Kidney capillary endothelial cell (primary cell): ENCODE measurements around the gene CIBAR2.

Experiments used
- DNase-seq: peaks from one replicate; pipeline ENCODE4 v3.0.0-alpha.2; 2018; ENCODE audit warnings: low spot score

CIBAR2 gene

GRCh38 chr16:85112364-85112763 is at the start of gene CIBAR2:
Gene CIBAR2 (minus strand): TSS chr16:85112472. CDS start chr16:85112352, 120 bp downstream.
- DNase-seq: no peak

GRCh38 chr16:85159179-85159980 is 47.1 kb upstream of the CIBAR2 start:
- no peak for DNase-seq

DNA sequence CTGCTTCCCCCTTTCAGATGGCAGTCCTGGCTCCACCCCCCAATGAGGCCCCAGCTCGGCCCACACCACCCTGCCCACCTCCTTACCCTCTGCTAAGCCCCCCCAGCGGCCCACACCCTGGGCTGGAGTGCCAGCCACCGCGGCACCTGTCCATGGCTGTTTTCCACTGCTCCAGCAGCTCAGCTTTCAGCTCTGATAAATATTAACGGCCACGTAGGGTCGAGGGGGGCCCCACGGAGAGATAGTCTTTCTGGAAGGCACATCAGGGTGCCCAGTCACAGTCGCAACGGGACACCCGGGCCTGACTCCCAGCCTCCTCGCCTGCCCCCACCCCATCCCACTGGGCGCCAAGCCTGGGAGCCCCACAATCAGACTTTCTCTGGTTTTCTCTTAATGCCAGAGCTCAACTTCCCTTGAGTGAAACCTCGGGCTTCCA is 46.5 kb upstream of the CIBAR2 start:
- no peak for DNase-seq

- DNase-seq: peak; percentile 47
Observed at GRCh38 chr16:85157813-85158742, 45.8 kb upstream of the CIBAR2 start.

DNA sequence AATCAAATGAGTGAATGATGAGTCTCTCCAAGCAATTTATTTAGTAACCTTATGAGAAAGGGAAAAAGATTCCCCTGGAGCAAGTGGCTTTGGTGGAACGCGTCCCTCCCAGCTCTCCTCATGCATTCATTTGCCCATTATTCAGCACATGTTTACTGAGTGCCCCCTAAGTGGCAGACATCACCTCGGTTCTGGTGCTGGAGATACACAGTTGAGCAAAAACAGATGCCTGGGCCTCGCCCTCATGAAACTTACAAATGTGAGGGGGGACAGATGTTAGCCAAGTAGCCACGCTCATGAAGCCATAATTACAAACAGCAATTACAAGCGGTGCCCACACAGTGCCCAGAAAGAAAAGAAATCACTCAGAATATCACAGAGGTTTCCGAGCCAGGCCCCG is 45.1 kb upstream of the CIBAR2 start:
- no peak for DNase-seq

- no peak for DNase-seq
Observed at GRCh38 chr16:85156869-85157268, 44.6 kb upstream of the CIBAR2 start.

- no peak for DNase-seq
Observed at GRCh38 chr16:85156440-85156839, 44.2 kb upstream of the CIBAR2 start.

DNA sequence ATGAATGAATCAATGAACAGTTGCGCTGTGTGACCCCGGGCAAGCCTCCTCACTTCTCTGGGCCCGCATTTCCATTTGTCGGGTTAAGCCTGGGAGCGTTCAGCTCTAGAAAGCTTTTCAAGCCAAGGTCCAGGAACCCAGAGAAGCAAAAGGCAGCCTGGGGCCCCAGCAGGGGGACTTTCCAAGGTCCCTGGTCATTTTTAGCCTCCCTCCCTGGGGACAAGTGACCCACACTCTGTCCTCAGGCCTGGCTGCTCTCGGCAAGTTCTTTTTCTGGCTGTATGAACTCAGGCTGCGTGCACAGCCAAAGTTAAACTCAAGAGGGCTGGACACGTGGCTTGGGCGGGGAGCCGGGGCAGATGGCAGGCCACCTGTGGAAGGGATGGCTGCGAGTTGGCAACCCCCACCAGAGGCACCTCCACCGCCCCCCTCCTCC is 41.4 kb upstream of the CIBAR2 start:
- DNase-seq: no peak

DNA sequence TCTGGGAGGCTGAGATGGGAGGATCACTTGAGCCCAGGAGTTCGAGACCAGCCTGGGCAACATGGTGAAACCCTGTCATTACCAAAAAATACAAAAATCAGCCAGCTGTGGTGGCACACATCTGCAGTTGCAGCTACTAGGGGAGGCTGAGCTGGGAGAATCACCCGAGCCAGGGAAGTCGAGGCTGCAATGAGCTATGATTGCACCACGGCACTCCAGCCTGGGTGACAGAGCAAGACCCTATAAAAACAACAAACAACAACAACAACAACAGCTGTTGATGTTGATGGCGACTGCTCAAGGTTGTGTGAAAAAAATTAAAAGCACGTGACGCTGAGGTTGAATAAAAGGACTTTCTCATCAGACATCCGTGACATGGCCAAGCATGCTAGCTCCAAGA is 40.8 kb upstream of the CIBAR2 start:
- no peak for DNase-seq

DNA sequence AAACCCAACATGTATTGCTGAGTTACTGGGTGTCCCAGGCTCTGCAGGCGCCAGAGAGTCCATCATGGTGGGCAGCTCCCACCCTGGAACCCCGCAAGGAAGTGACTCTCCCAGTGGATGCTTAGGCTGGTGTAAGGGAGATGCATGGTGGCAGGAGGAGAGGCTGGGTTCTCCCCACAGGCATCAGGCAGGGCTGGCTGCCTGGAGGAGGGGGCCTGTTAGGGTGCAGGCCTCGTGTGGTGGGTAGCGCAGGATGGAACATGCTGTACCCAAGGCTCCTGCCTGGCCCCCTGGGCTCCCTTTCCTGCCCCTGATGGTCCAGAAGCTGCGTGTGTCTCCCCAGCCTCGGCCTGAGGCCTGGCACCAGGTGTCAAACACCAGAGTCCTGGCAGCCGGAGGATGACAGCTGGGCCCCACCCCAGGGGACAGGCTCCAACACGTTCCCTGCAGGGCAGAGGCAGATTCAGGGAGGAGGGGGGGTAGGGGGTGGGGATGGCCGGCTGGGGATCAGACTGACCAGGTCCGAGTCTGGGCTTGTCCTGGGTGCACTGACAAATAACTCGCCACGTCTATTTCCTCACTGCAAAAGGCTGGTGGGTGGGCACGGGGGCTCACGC is 40.2 kb upstream of the CIBAR2 start:
- DNase-seq: no peak

GRCh38 chr16:85151603-85152413 is 39.5 kb upstream of the CIBAR2 start:
- DNase-seq: no peak

GRCh38 chr16:85151079-85151602 is 38.9 kb upstream of the CIBAR2 start:
- DNase-seq: no peak

DNA sequence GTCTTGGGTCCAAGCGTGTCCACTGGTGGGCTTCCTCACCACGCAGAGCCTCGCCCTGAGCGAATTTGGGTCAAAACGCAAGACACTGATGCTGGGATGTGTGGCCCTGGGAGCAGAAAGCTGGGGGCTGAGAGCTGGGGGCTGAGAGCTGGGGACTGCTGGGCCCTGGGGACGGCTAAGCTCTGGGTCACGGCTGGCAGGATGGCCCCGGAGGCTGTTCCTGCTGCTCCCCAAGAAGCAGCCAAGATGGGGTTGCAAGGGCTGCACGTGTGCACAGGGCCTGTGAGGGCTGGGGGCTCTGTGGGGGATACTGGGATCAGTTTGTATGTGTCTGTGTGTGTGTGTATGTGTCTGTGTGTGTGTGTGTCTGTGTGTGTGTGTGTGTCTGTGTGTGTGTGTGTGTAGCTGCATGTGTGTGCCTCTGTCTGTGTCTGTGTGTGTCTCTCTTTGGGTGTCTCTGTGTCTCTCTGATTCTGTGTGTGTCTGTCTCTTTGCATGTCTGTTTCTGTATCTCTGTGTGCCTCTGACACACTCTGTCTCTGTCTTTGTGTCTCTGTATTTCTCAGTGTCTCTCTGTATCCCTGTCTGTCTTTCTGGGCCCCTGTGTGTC is 38.2 kb upstream of the CIBAR2 start:
- no peak for DNase-seq

- no peak for DNase-seq
Observed at GRCh38 chr16:85149776-85150175, 37.5 kb upstream of the CIBAR2 start.

GRCh38 chr16:85148931-85149330 is 36.7 kb upstream of the CIBAR2 start:
- peak; percentile 93 for DNase-seq

DNA sequence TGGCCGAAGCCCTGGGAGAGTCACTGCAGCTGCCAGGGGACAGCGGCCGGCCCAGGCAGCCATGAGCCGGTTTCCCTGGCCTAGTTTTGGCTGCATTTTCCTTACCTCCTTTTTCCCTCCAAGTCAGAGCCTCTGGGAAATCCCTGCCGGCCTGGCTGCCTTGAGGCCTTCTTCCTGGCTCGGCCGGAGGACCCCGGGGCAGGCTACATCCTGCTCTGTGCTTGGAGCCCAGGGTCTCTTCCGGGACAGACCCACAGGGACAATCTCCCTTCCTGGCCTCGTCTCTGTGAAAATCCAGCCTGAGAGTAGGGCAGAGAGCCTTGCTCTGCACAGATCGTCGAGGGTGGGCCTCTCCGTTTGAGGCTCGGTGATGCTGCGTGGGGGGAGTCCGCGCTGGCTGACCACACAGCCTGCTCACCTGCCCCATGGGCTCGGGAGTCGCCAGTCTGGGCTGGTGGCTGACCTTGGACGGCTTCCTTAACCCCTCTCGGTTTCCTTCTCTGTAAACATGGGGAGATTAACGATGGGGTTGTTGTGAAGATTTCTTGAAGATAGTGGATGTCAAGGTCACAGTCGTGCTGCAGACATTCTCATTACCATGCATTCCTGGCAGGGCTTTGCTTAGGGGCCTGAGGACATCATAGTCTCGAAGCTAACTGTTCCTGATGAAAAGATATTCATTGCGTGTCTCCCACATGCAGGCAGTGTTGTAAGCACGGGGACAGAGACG is 34.8 kb upstream of the CIBAR2 start:
- DNase-seq: no peak

- no peak for DNase-seq
Observed at GRCh38 chr16:85146532-85146797, 34.2 kb upstream of the CIBAR2 start.

GRCh38 chr16:85145734-85146531 is 33.7 kb upstream of the CIBAR2 start:
- no peak for DNase-seq

DNA sequence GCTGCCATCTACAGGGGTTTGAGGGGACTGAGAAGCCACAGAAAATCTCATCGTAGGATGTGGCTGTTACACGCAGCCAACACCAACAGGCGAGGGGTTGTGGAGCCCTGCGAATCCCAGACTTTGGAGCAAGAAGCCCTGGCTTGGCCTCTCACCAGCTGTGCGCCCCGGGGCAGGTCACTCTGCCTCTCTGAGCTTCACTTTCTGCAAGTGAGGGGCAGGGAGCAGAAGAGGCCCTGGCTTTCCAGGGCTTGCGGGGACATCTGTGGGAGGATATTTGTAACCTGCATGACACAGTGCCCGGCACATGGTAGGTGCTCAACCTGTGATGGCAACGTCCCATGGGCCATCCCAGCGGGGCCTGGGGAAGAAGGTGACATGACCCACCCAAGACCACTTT is 32.9 kb upstream of the CIBAR2 start:
- no peak for DNase-seq
